ENCODE data around the gene VWF.
"Not testable (repeated sequence)": the region's sequence is repeated elsewhere in the genome, so short reads cannot be mapped to it uniquely, and the experiment has no call there.

The VWF gene

DNA sequence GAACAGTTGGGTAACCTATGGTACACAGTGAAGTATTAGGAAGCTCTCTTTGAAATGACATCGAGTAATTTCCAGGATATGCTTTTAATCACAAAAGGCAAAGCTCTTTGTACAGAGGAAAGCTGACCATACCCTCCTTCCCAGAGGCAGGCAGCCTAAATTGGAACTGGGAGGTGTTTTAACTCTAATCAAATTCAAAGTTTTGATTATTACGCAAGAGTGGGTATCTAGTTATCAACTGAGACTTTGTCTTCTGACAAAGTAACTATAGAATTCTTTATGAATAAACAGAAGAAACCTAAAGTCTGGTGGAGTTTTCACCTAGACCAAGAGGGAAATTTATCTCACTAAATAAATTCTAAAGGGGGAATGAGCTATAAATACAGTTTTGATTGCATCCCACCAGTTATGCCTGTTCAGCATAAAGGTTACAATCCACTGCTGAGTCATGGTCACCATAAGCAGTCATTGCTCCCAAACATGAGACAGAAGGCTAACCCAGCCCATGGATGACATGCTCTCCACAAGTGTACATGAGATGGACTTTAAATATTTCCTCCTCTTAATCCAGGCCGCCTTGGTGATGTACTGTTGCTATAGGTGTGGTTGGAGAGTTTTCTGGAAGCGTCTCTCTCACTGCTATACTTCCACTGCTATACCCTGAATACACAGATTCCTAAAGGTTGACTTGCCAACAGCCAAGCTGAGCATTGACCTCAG, 113.7 kb downstream of the VWF start:
- H3K9me3 Mint-ChIP-seq (ENCODE audit: low read depth); H3K4me1 Mint-ChIP-seq (ENCODE audit: low read depth); H3K4me3 Mint-ChIP-seq; H3K27ac Mint-ChIP-seq; H3K27me3 Mint-ChIP-seq; H3K36me3 Mint-ChIP-seq: not testable (repeated sequence)

DNA sequence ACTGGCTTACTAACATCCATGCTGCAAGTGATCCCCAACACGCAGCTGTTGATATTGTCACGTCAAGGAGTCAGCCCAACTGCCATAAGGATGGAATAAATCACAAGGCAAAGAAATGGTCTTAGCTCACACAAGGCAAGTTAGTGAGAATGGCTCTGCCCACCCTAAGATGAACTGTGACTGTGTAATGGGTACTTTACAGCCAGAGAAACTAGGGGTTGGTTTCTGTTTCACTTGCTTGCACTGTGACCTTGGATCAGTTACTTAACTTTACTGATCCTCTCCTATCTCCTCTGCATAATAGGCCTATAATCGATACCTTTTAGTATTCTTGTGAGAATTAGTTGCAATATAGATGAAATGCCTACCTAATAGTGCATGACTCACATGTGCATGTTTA, 127.2 kb downstream of the VWF start:
- no peak overlapping the region for H3K27ac Mint-ChIP-seq
- H3K4me1 Mint-ChIP-seq (ENCODE audit: low read depth): no peaks in the 10 kb centered on the region
- H3K36me3 Mint-ChIP-seq: no peaks in the 10 kb centered on the region
- peaks cover 27% of the 10 kb centered on the region for H3K27me3 Mint-ChIP-seq
- no peaks in the 10 kb centered on the region for H3K9me3 Mint-ChIP-seq (ENCODE audit: low read depth)
- no peak overlapping the region for H3K4me3 Mint-ChIP-seq

DNA sequence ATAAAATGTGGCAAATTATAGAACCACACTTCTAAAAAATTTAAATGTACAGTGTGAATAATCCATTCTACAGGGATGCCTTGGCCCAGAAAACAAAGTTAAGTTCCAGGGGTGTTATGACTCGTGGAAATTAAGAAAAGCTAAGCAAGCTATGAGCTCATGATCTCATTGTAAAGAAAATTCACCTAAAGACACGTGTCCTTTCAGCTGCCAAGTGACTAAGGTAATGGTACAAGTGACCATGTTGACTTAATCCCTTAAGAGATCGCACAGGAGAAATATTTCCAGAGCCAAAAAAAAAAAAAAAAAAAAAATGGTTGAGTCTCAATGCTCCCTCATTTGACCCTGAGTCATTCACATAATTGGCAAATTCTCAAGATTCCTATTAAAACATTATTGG, 128.0 kb downstream of the VWF start:
- Mint-ChIP-seq H3K27ac (no peak overlapping the region), H3K9me3 (ENCODE audit: low read depth) (no peaks in the 10 kb centered on the region), H3K27me3 (peaks cover 27% of the 10 kb centered on the region), H3K4me3 (no peak overlapping the region), H3K36me3 (no peaks in the 10 kb centered on the region), H3K4me1 (ENCODE audit: low read depth) (no peaks in the 10 kb centered on the region)

DNA sequence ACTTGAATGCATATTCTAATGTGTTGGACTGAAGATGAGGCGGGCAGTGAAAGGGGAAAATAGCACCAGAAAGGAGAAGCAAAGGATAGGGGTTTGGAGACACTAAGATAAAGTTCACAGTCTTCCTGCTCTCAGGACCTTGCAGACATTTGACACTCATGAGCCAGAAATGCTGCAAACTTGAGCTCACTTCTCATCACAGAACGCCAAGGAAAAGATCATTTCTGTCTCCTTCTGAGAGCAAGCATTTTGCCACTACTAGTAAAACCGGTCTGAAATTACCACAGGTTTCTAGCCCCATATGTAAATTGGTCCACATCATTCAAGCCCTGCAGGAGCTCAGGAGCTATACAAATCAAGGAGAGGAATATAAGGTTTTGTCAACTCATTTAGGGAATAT, 134.8 kb downstream of the VWF start:
- no peaks in the 10 kb centered on the region for H3K36me3 Mint-ChIP-seq
- no peak overlapping the region for H3K27ac Mint-ChIP-seq
- no peaks in the 10 kb centered on the region for H3K9me3 Mint-ChIP-seq (ENCODE audit: low read depth)
- H3K4me1 Mint-ChIP-seq (ENCODE audit: low read depth): no peaks in the 10 kb centered on the region
- no peak overlapping the region for H3K4me3 Mint-ChIP-seq
- peaks cover 1% of the 10 kb centered on the region for H3K27me3 Mint-ChIP-seq

- no peak overlapping the region for H3K27ac Mint-ChIP-seq
- H3K9me3 Mint-ChIP-seq (ENCODE audit: low read depth): no peaks in the 10 kb centered on the region
- H3K27me3 Mint-ChIP-seq: peaks cover 1% of the 10 kb centered on the region
- H3K36me3 Mint-ChIP-seq: no peaks in the 10 kb centered on the region
- no peaks in the 10 kb centered on the region for H3K4me1 Mint-ChIP-seq (ENCODE audit: low read depth)
- H3K4me3 Mint-ChIP-seq: no peak overlapping the region
Observed at GRCh38 chr12:5988659-5989116, 135.8 kb downstream of the VWF start.

- Mint-ChIP-seq H3K4me1 (ENCODE audit: low read depth) (no peaks in the 10 kb centered on the region), H3K36me3 (no peaks in the 10 kb centered on the region), H3K27ac (no peak overlapping the region), H3K9me3 (ENCODE audit: low read depth) (no peaks in the 10 kb centered on the region), H3K27me3 (peaks cover 1% of the 10 kb centered on the region), H3K4me3 (no peak overlapping the region)
Observed at GRCh38 chr12:5988088-5988487, 136.4 kb downstream of the VWF start.

GRCh38 chr12:5987573-5987972, 136.9 kb downstream of the VWF start:
- Mint-ChIP-seq H3K27ac (no peak overlapping the region), H3K9me3 (ENCODE audit: low read depth) (no peaks in the 10 kb centered on the region), H3K4me1 (ENCODE audit: low read depth) (no peaks in the 10 kb centered on the region), H3K4me3 (no peak overlapping the region), H3K27me3 (peaks cover 1% of the 10 kb centered on the region), H3K36me3 (no peaks in the 10 kb centered on the region)

DNA sequence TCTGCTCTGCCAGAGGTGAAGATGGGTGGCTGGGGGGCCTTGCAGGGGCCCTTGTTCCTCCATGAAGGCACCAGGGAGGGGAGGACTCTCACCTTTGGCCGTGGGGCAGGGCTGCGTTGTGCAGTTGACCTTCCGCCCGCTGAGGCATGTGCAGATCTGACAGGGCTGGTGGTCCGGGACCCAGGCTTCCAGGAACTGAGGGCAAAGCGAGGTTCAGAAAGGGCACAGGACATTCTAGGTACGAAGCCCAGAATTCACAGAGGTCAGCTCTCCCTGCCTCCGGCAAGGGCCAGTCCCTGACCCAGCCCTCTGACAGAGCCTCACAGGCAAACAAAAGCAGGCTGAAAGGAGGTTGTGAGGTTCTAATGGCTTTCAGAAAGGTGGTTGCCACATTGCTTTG, 139.0 kb downstream of the VWF start:
- Mint-ChIP-seq H3K4me1 (ENCODE audit: low read depth) (no peaks in the 10 kb centered on the region), H3K27me3 (peaks cover 1% of the 10 kb centered on the region), H3K36me3 (no peaks in the 10 kb centered on the region), H3K9me3 (ENCODE audit: low read depth) (no peaks in the 10 kb centered on the region), H3K27ac (no peak overlapping the region), H3K4me3 (no peak overlapping the region)

DNA sequence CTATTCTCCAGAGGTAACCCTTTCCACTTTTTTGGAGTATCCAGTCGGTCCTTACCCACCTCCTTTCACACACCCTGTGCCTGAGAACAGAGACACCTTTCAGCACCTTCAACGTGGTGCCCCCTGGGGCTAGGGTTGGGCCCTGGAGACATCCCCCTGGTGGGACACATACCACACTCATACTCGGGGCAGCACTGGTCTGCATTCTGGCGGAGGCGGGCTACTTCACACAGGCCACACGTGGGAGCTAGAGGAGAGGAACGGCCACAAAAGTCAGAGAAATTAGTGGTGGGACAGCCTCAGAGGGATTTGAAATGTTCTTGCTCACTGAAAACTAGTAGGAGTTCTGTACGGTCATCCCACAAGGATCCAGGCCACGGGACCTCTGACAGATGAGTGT, 139.6 kb downstream of the VWF start:
- Mint-ChIP-seq H3K4me1 (ENCODE audit: low read depth) (no peaks in the 10 kb centered on the region), H3K9me3 (ENCODE audit: low read depth) (no peaks in the 10 kb centered on the region), H3K4me3 (no peak overlapping the region), H3K27ac (no peak overlapping the region), H3K36me3 (no peaks in the 10 kb centered on the region), H3K27me3 (peaks cover 1% of the 10 kb centered on the region)

GRCh38 chr12:5982106-5982505, 142.4 kb downstream of the VWF start:
- H3K27me3 Mint-ChIP-seq: no peaks in the 10 kb centered on the region
- H3K36me3 Mint-ChIP-seq: no peaks in the 10 kb centered on the region
- no peaks in the 10 kb centered on the region for H3K4me1 Mint-ChIP-seq (ENCODE audit: low read depth)
- no peak overlapping the region for H3K27ac Mint-ChIP-seq
- H3K9me3 Mint-ChIP-seq (ENCODE audit: low read depth): no peaks in the 10 kb centered on the region
- no peak overlapping the region for H3K4me3 Mint-ChIP-seq

- Mint-ChIP-seq H3K27me3 (peaks cover 6% of the 10 kb centered on the region), H3K36me3 (no peaks in the 10 kb centered on the region), H3K9me3 (ENCODE audit: low read depth) (no peaks in the 10 kb centered on the region), H3K4me3 (no peak overlapping the region), H3K4me1 (ENCODE audit: low read depth) (no peaks in the 10 kb centered on the region), H3K27ac (no peak overlapping the region)
Observed at GRCh38 chr12:5977556-5977955, 146.9 kb downstream of the VWF start.

- Mint-ChIP-seq H3K4me1 (ENCODE audit: low read depth) (no peaks in the 10 kb centered on the region), H3K4me3 (no peak overlapping the region), H3K27me3 (peaks cover 6% of the 10 kb centered on the region), H3K27ac (no peak overlapping the region), H3K9me3 (ENCODE audit: low read depth) (no peaks in the 10 kb centered on the region), H3K36me3 (no peaks in the 10 kb centered on the region)
Observed at GRCh38 chr12:5976711-5977110, 147.8 kb downstream of the VWF start.

- H3K27me3 Mint-ChIP-seq: peaks cover 6% of the 10 kb centered on the region
- H3K27ac Mint-ChIP-seq: no peak overlapping the region
- no peaks in the 10 kb centered on the region for H3K4me1 Mint-ChIP-seq (ENCODE audit: low read depth)
- H3K36me3 Mint-ChIP-seq: no peaks in the 10 kb centered on the region
- H3K9me3 Mint-ChIP-seq (ENCODE audit: low read depth): no peaks in the 10 kb centered on the region
- H3K4me3 Mint-ChIP-seq: no peak overlapping the region
Observed at GRCh38 chr12:5976196-5976595, 148.3 kb downstream of the VWF start.

DNA sequence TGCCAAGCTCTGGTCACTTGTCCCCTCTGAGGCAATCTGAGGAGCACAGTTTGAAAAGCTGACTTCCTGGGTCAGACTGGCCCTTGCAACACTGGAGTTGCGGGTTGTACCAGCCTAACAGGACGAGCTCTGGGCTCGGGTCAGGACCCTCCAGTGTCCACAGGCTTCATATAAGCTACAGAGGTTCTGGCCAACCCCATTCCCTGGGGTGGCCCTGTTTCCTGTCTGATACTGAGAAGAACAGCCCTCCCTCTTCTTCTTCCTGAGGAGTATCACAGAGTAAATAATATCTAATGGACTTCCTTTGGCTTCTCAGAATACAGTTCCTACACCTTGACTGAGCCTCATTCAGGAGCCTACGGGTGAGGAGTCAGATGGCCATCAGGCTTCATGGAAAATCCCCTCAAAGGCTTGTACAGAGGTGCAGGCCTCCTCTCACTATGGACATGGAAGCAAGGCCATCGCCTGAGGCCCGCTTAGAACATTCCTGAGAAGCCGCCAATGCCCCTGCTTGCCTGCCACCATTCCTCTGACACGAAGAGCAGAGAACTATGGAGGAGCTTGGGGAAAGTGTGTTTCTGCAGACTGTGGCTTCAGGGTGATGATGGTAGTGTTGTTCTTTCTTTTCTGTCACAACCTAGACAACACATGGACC, 150.9 kb downstream of the VWF start:
- H3K36me3 Mint-ChIP-seq: no peaks in the 10 kb centered on the region
- no peaks in the 10 kb centered on the region for H3K4me1 Mint-ChIP-seq (ENCODE audit: low read depth)
- peaks cover 10% of the 10 kb centered on the region for H3K27me3 Mint-ChIP-seq
- H3K9me3 Mint-ChIP-seq (ENCODE audit: low read depth): no peaks in the 10 kb centered on the region
- H3K4me3 Mint-ChIP-seq: no peak overlapping the region
- H3K27ac Mint-ChIP-seq: no peak overlapping the region

- Mint-ChIP-seq H3K27me3 (peaks cover 10% of the 10 kb centered on the region), H3K27ac (no peak overlapping the region), H3K36me3 (no peaks in the 10 kb centered on the region), H3K4me3 (no peak overlapping the region), H3K9me3 (ENCODE audit: low read depth) (no peaks in the 10 kb centered on the region), H3K4me1 (ENCODE audit: low read depth) (no peaks in the 10 kb centered on the region)
Observed at GRCh38 chr12:5972387-5972786, 152.1 kb downstream of the VWF start.

All from activated naive CD8-positive, alpha-beta T cell (primary cell).